Activated gamma-delta T cell treated with Interleukin-2 at 50 U/mL for 16 hours (primary cell): ENCODE results near the gene EML4.
"Not testable (repeated sequence)": the region's sequence is repeated elsewhere in the genome, so short reads cannot be mapped to it uniquely, and the experiment has no call there.

Experiments
- DNase-seq: peaks from one replicate; pipeline ENCODE4 v3.0.0-alpha.2; 2020

The EML4 gene

GRCh38 chr2:42169100-42169873 lies at the start of gene EML4:
TSS of gene EML4 (plus strand) at chr2:42169353. CDS start at chr2:42169612, 259 bp downstream.
- DNase-seq: peak; percentile 88

GRCh38 chr2:42123426-42123825 lies 45.7 kb upstream of the EML4 start:
- no peak for DNase-seq

- DNase-seq: no peak
Measured at GRCh38 chr2:42124011-42124785, 45.0 kb upstream of the EML4 start.

- DNase-seq: no peak
Measured at GRCh38 chr2:42125841-42126594, 43.1 kb upstream of the EML4 start.

- not testable (repeated sequence) for DNase-seq
Measured at GRCh38 chr2:42126873-42127272, 42.3 kb upstream of the EML4 start.

GRCh38 chr2:42127425-42128424 lies 41.4 kb upstream of the EML4 start:
- DNase-seq: peak; percentile 40

- DNase-seq: no peak
Measured at GRCh38 chr2:42128721-42129486, 40.2 kb upstream of the EML4 start.

- DNase-seq: no peak
Measured at GRCh38 chr2:42129487-42129852, 39.7 kb upstream of the EML4 start.

- DNase-seq: no peak
Measured at GRCh38 chr2:42129947-42130346, 39.2 kb upstream of the EML4 start.

- not testable (repeated sequence) for DNase-seq
Measured at GRCh38 chr2:42130858-42131257, 38.3 kb upstream of the EML4 start.

- no peak for DNase-seq
Measured at GRCh38 chr2:42132191-42132965, 36.8 kb upstream of the EML4 start.

GRCh38 chr2:42132966-42133641 lies 36.0 kb upstream of the EML4 start:
- DNase-seq: peak; percentile 89

- DNase-seq: no peak
Measured at GRCh38 chr2:42133771-42134195, 35.4 kb upstream of the EML4 start.

GRCh38 chr2:42134401-42134932 lies 34.7 kb upstream of the EML4 start:
- DNase-seq: not testable (repeated sequence)

- no peak for DNase-seq
Measured at GRCh38 chr2:42135381-42136312, 33.5 kb upstream of the EML4 start.

- no peak for DNase-seq
Measured at GRCh38 chr2:42136782-42137124, 32.4 kb upstream of the EML4 start.

GRCh38 chr2:42137125-42137841 lies 31.9 kb upstream of the EML4 start:
- no peak for DNase-seq
